T-helper 2 cell treated with Interferon-gamma antibody and Interleukin-4, amounts not matched to agents 5 μg/mL and 100 μg/mL, for 36 hours (primary cell): ENCODE measurements around the gene MTHFD2L.

Experiments
- DNase-seq: peaks from one replicate; pipeline ENCODE4 v3.0.0; 2021; ENCODE audit warnings: low spot score
- H3K27ac Mint-ChIP-seq: one replicate; pipeline ENCODE4 v1.8.0; 2021; ENCODE audit warnings: mild to moderate bottlenecking, mixed read lengths
- H3K27me3 Mint-ChIP-seq: one replicate; pipeline ENCODE4 v1.8.0; 2021; ENCODE audit warnings: low read depth, mixed read lengths
- H3K36me3 Mint-ChIP-seq: one replicate; pipeline ENCODE4 v1.8.0; 2021; ENCODE audit warnings: low read depth, mixed read lengths
- H3K4me1 Mint-ChIP-seq: one replicate; pipeline ENCODE4 v1.8.0; 2021; ENCODE audit warnings: low read depth, mixed read lengths
- H3K4me3 Mint-ChIP-seq: one replicate; pipeline ENCODE4 v1.8.0; 2022; ENCODE audit warnings: mild to moderate bottlenecking, moderate library complexity, mixed read lengths
- H3K9me3 Mint-ChIP-seq: one replicate; pipeline ENCODE4 v1.8.0; 2021; ENCODE audit warnings: mixed read lengths

MTHFD2L gene

GRCh38 chr4:74344031-74344430 lies 186.1 kb downstream of the MTHFD2L start:
- Mint-ChIP-seq H3K4me1 (no peaks in the 10 kb centered on the region), H3K9me3 (peaks cover 15% of the 10 kb centered on the region), H3K4me3 (no peak overlapping the region), H3K27ac (no peak overlapping the region), H3K27me3 (no peaks in the 10 kb centered on the region), H3K36me3 (no peaks in the 10 kb centered on the region)
- no peak for DNase-seq
